ENCODE measurements around the gene FAAP20. TPM values are rescaled to one million over a fixed set of nuclear protein-coding genes. Genes with fewer than 3 reads are reported as not detected.

Gene FAAP20
- total RNA-seq, 2 donors from 2014 or later, result 19.8 to 23.6 TPM

DNA sequence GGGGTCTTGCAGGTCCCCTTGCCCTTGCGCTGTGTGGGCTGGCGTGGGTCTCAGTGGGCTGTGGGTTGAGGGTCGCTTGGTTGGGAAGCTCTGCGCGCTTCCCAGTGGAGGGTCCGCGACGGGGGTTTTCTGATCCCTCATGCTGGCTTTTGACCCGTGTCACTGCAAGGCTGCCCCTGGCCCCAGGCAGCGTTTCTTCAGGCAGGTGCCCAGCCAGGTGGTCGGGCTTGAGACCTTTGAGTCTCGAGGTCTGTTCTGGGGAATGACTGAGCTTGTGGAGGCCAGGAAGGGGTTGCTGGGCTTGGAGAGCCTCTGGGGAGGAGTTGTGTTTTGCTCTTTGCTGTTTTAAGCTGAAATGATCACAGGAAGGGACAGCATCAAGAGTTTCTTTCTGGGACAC is 38.9 kb upstream of the FAAP20 start:
- Histone ChIP-seq H3K4me1 (peaks cover 95% of the 10 kb centered on the region), H3K36me3 (replicated peaks in 1 of 2; ENCODE audit: insufficient read depth in 1 of 2, low read depth in 2 of 2) (no peaks in the 10 kb centered on the region), H3K4me3 (no peak overlapping the region), H3K27me3 (no peaks in the 10 kb centered on the region), H3K9me3 (no peaks in the 10 kb centered on the region), H3K27ac (peak overlapping the region in 3 of 4 donors; percentile 56 to 76 (median 74))
- TF ChIP-seq, protein P1, sequence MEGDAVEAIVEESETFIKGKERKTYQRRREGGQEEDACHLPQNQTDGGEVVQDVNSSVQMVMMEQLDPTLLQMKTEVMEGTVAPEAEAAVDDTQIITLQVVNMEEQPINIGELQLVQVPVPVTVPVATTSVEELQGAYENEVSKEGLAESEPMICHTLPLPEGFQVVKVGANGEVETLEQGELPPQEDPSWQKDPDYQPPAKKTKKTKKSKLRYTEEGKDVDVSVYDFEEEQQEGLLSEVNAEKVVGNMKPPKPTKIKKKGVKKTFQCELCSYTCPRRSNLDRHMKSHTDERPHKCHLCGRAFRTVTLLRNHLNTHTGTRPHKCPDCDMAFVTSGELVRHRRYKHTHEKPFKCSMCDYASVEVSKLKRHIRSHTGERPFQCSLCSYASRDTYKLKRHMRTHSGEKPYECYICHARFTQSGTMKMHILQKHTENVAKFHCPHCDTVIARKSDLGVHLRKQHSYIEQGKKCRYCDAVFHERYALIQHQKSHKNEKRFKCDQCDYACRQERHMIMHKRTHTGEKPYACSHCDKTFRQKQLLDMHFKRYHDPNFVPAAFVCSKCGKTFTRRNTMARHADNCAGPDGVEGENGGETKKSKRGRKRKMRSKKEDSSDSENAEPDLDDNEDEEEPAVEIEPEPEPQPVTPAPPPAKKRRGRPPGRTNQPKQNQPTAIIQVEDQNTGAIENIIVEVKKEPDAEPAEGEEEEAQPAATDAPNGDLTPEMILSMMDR (IDR thresholded peaks at IDR 0.05), result no peak
- no peak for TF ChIP-seq POLR2A (IDR thresholded peaks at IDR 0.05)
- ATAC-seq (no peak), DNase-seq (no peak)
- 82% methylated on average over 12 of the region's 12 CpGs; no CpG with 5 or more reads in 1 of the 2 donors for WGBS, 2 donors
- intact Hi-C loops (cut with DNase I), result loop anchor here (5.0 kb wide), 1 partner anchor 41 kb away; the partner anchor contains the start of gene FAAP20

GRCh38 chr1:2232916-2233438 is 38.4 kb upstream of the FAAP20 start:
- no peak overlapping the region for H3K4me3 ChIP-seq
- intact Hi-C loops (cut with DNase I), result loop anchor here (5.0 kb wide), 1 partner anchor 41 kb away; the partner anchor contains the start of gene FAAP20
- H3K27me3 ChIP-seq, result no peaks in the 10 kb centered on the region
- no peak for TF ChIP-seq POLR2A (IDR thresholded peaks at IDR 0.05)
- TF ChIP-seq, protein P1 (IDR thresholded peaks at IDR 0.05), result no peak
- ATAC-seq (no peak), DNase-seq (no peak)
- peak overlapping the region in 3 of 4 donors; percentile 56 to 76 (median 74) for H3K27ac ChIP-seq
- H3K36me3 ChIP-seq (replicated peaks in 1 of 2; ENCODE audit: insufficient read depth in 1 of 2, low read depth in 2 of 2), result no peaks in the 10 kb centered on the region
- no peaks in the 10 kb centered on the region for H3K9me3 ChIP-seq
- 44 to 49% methylated on average over 16 to 18 of the region's 23 CpGs for WGBS, 2 donors
- H3K4me1 ChIP-seq, result peaks cover 90% of the 10 kb centered on the region

- no peaks in the 10 kb centered on the region for H3K9me3 ChIP-seq
- no peaks in the 10 kb centered on the region for H3K36me3 ChIP-seq (replicated peaks in 1 of 2; ENCODE audit: insufficient read depth in 1 of 2, low read depth in 2 of 2)
- TF ChIP-seq POLR2A (IDR thresholded peaks at IDR 0.05), result no peak
- TF ChIP-seq, protein P1 (IDR thresholded peaks at IDR 0.05), result no peak
- H3K4me1 ChIP-seq, result peaks cover 84% of the 10 kb centered on the region
- ATAC-seq (no peak), DNase-seq (no peak)
- WGBS, 2 donors, result 57 to 59% methylated on average over 8 to 17 of the region's 17 CpGs
- H3K27me3 ChIP-seq, result no peaks in the 10 kb centered on the region
- no peak overlapping the region for H3K4me3 ChIP-seq
- peak overlapping the region in 3 of 4 donors; percentile 56 to 76 (median 74) for H3K27ac ChIP-seq
- intact Hi-C loops (cut with DNase I), result loop anchor here (5.0 kb wide), 1 partner anchor 40 kb away; the partner anchor contains the start of gene FAAP20
Measured at GRCh38 chr1:2232255-2232915, 37.8 kb upstream of the FAAP20 start.

DNA sequence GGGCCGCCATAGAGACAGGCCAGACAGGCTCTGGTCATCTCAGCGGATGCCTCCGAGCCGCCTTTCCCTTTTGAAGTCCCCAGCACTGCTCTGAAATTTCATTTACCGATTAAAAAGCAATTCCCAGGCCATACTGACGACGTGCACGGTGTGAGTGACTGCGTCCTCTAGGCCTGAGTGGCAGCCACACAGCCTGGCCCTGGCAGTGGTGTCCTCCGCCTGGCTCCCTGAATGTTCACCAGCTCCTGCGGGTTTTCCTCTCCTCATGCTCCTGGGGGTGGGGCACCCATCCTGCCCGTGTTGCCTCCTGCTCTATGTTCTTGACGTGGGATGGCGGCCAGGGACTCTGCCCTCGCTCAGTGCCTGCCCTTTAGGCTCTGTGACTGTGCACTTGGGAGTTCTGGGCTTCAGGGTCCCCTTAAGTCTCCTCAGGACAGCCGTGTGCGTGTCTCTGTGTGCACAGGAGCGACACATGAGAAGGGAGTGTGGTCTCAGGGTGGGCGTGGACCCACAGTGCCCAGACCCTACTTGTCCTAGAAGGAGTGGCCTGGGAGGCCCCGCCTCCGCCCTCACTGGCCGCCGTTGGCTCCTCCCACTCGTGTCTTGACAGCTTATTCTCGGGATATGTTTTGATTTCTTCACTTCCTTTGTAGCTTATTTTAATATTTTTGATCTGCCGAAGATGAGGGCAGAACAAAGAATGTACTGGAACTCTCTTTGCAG is 37.1 kb upstream of the FAAP20 start:
- Histone ChIP-seq H3K27me3 (no peaks in the 10 kb centered on the region), H3K27ac (peak overlapping the region in 3 of 4 donors; percentile 57 to 76 (median 74)), H3K9me3 (no peaks in the 10 kb centered on the region), H3K36me3 (replicated peaks in 1 of 2; ENCODE audit: insufficient read depth in 1 of 2, low read depth in 2 of 2) (no peaks in the 10 kb centered on the region), H3K4me3 (no peak overlapping the region), H3K4me1 (peaks cover 80% of the 10 kb centered on the region)
- TF ChIP-seq, protein P1 (IDR thresholded peaks at IDR 0.05), result no peak
- peak in 1 of 3 donors; percentile 18 for TF ChIP-seq POLR2A (IDR thresholded peaks at IDR 0.05)
- DNase-seq (peak; percentile 51 to 72 (median 65)), ATAC-seq (no peak)
- intact Hi-C loops (cut with DNase I), result loop anchor here (5.0 kb wide), 1 partner anchor 39 kb away; the partner anchor contains the start of gene FAAP20
- 60 to 64% methylated on average over 17 to 26 of the region's 26 CpGs for WGBS, 2 donors
